WTC11 (cell line): ENCODE measurements around the gene GCDH. TPM values are rescaled to one million over a fixed set of nuclear protein-coding genes. Genes with fewer than 3 reads are reported as not detected.

Source experiments
- ARID4B ChIP-seq: sonication (generic); formaldehyde crosslinking; IDR thresholded peaks from 2 replicates; pipeline ENCODE4 v1.8.0; 2023; ENCODE audit warnings: missing genetic modification reagents, mild to moderate bottlenecking, borderline replicate concordance
- ATF3 ChIP-seq: sonication (generic); formaldehyde crosslinking; conservative IDR thresholded peaks from 2 replicates; pipeline ENCODE4 v1.8.1; 2022; ENCODE audit warnings: mild to moderate bottlenecking, missing genetic modification reagents
- E2F4 ChIP-seq: sonication (generic); formaldehyde crosslinking; IDR thresholded peaks from 2 replicates; pipeline ENCODE4 v1.8.1; 2022; ENCODE audit warnings: low read depth, mild to moderate bottlenecking, moderate library complexity, missing genetic modification reagents, borderline replicate concordance
- JUN ChIP-seq: sonication (generic); formaldehyde crosslinking; IDR thresholded peaks from 2 replicates; pipeline ENCODE4 v1.8.0; 2023; ENCODE audit warnings: mild to moderate bottlenecking, missing genetic modification reagents
- KAT7 ChIP-seq: sonication (generic); formaldehyde crosslinking; IDR thresholded peaks from 2 replicates; pipeline ENCODE4 v1.8.1; 2023; ENCODE audit warnings: missing genetic modification reagents, mild to moderate bottlenecking, borderline replicate concordance
- NFE2L1 ChIP-seq: sonication (generic); formaldehyde crosslinking; IDR thresholded peaks from 2 replicates; pipeline ENCODE4 v1.8.1; 2023; ENCODE audit warnings: missing genetic modification reagents
- PRRX2 ChIP-seq: fragments of 250-450 bp; sonication (Bioruptor Pico); IDR thresholded peaks from 2 replicates; pipeline ENCODE4 v1.8.0; 2021; ENCODE audit warnings: mild to moderate bottlenecking
- SMAD3 ChIP-seq: sonication (generic); formaldehyde crosslinking; IDR thresholded peaks from 2 replicates; pipeline ENCODE4 v1.8.0; 2022; ENCODE audit warnings: missing genetic modification reagents, mild to moderate bottlenecking, borderline replicate concordance
- TCF7 ChIP-seq: sonication (generic); formaldehyde crosslinking; IDR thresholded peaks from 2 replicates; pipeline ENCODE4 v1.8.0; 2022; ENCODE audit warnings: mild to moderate bottlenecking, low read depth, missing genetic modification reagents, moderate library complexity
- ZBTB21 ChIP-seq: sonication (generic); formaldehyde crosslinking; IDR thresholded peaks from 2 replicates; pipeline ENCODE4 v1.8.1; 2023; ENCODE audit warnings: mild to moderate bottlenecking, missing genetic modification reagents, borderline replicate concordance
- ZBTB43 ChIP-seq: sonication (generic); formaldehyde crosslinking; IDR thresholded peaks from 2 replicates; pipeline ENCODE4 v1.8.1; 2023; ENCODE audit warnings: mild to moderate bottlenecking, missing genetic modification reagents
- ZNF232 ChIP-seq: sonication (generic); formaldehyde crosslinking; IDR thresholded peaks from 2 replicates; pipeline ENCODE4 v1.8.0; 2022; ENCODE audit warnings: mild to moderate bottlenecking, missing genetic modification reagents
- ZNF281 ChIP-seq: sonication (generic); formaldehyde crosslinking; IDR thresholded peaks from 2 replicates; pipeline ENCODE4 v1.8.0; 2023; ENCODE audit warnings: mild to moderate bottlenecking, missing genetic modification reagents
- total RNA-seq: library from RNA; stranded (reverse); gene quantifications from 3 replicates; pipeline ENCODE4 v1.2.3, GENCODE V29; 2021
- TF ChIP-seq, protein P1 (sequence below): fragments of 250-450 bp; sonication (Bioruptor Pico); IDR thresholded peaks from 2 replicates; pipeline ENCODE4 v1.8.0; 2021; ENCODE audit warnings: mild to moderate bottlenecking
- TF ChIP-seq, protein P2 (sequence below): sonication (generic); formaldehyde crosslinking; IDR thresholded peaks from 2 replicates; pipeline ENCODE4 v1.8.0; 2022; ENCODE audit warnings: mild to moderate bottlenecking, missing genetic modification reagents
- TF ChIP-seq, protein P3 (sequence below): fragments of 250-450 bp; sonication (Bioruptor Pico); IDR thresholded peaks from 2 replicates; pipeline ENCODE4 v1.9.0; 2021; ENCODE audit warnings: mild to moderate bottlenecking
- TF ChIP-seq, protein P4 (sequence below): sonication (generic); formaldehyde crosslinking; IDR thresholded peaks from 2 replicates; pipeline ENCODE4 v1.8.1; 2023; ENCODE audit warnings: mild to moderate bottlenecking, missing genetic modification reagents, borderline replicate concordance

Gene GCDH
- total RNA-seq, 1 experiment from 2014 or later = 69.0 TPM

GRCh38 chr19:12884926-12885748, 5.8 kb upstream of the GCDH start (continued):
- TF ChIP-seq, protein P1, sequence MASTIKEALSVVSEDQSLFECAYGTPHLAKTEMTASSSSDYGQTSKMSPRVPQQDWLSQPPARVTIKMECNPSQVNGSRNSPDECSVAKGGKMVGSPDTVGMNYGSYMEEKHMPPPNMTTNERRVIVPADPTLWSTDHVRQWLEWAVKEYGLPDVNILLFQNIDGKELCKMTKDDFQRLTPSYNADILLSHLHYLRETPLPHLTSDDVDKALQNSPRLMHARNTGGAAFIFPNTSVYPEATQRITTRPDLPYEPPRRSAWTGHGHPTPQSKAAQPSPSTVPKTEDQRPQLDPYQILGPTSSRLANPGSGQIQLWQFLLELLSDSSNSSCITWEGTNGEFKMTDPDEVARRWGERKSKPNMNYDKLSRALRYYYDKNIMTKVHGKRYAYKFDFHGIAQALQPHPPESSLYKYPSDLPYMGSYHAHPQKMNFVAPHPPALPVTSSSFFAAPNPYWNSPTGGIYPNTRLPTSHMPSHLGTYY = 0 out of 2 replicates have a peak, but pooled peaks have one; percentile 61
- TF ChIP-seq KAT7 (CRISPR knock-in tag) (0 out of 2 replicates have a peak, but pooled peaks have one; percentile 82), TCF7 (CRISPR knock-in tag) (peak; percentile 72; the same call in 1 of the 2 replicates), ARID4B (peak; percentile 95; the same call in 1 of the 2 replicates), ATF3 (0 out of 2 replicates have a peak, but pooled peaks have one; percentile 47), ZBTB21 (CRISPR knock-in tag) (peak; percentile 83; the same call in 1 of the 2 replicates), SMAD3 (CRISPR knock-in tag) (peak; percentile 63; the same call in 1 of the 2 replicates), JUN (peak; percentile 81; the same call in 1 of the 2 replicates), ZNF232 (peak; percentile 96), PRRX2 (no peak), ZBTB43 (CRISPR knock-in tag) (0 out of 2 replicates have a peak, but pooled peaks have one; percentile 66), NFE2L1 (CRISPR knock-in tag) (peak; percentile 79; the same call in 1 of the 2 replicates), E2F4 (CRISPR knock-in tag) (peak; percentile 81), ZNF281 (CRISPR knock-in tag) (no peak)
- TF ChIP-seq, protein P2, sequence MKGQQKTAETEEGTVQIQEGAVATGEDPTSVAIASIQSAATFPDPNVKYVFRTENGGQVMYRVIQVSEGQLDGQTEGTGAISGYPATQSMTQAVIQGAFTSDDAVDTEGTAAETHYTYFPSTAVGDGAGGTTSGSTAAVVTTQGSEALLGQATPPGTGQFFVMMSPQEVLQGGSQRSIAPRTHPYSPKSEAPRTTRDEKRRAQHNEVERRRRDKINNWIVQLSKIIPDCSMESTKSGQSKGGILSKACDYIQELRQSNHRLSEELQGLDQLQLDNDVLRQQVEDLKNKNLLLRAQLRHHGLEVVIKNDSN (CRISPR knock-in tag) = peak; percentile 83
- TF ChIP-seq, protein P3, sequence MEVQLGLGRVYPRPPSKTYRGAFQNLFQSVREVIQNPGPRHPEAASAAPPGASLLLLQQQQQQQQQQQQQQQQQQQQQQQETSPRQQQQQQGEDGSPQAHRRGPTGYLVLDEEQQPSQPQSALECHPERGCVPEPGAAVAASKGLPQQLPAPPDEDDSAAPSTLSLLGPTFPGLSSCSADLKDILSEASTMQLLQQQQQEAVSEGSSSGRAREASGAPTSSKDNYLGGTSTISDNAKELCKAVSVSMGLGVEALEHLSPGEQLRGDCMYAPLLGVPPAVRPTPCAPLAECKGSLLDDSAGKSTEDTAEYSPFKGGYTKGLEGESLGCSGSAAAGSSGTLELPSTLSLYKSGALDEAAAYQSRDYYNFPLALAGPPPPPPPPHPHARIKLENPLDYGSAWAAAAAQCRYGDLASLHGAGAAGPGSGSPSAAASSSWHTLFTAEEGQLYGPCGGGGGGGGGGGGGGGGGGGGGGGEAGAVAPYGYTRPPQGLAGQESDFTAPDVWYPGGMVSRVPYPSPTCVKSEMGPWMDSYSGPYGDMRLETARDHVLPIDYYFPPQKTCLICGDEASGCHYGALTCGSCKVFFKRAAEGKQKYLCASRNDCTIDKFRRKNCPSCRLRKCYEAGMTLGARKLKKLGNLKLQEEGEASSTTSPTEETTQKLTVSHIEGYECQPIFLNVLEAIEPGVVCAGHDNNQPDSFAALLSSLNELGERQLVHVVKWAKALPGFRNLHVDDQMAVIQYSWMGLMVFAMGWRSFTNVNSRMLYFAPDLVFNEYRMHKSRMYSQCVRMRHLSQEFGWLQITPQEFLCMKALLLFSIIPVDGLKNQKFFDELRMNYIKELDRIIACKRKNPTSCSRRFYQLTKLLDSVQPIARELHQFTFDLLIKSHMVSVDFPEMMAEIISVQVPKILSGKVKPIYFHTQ (CRISPR knock-in tag) = no peak
- TF ChIP-seq, protein P4, sequence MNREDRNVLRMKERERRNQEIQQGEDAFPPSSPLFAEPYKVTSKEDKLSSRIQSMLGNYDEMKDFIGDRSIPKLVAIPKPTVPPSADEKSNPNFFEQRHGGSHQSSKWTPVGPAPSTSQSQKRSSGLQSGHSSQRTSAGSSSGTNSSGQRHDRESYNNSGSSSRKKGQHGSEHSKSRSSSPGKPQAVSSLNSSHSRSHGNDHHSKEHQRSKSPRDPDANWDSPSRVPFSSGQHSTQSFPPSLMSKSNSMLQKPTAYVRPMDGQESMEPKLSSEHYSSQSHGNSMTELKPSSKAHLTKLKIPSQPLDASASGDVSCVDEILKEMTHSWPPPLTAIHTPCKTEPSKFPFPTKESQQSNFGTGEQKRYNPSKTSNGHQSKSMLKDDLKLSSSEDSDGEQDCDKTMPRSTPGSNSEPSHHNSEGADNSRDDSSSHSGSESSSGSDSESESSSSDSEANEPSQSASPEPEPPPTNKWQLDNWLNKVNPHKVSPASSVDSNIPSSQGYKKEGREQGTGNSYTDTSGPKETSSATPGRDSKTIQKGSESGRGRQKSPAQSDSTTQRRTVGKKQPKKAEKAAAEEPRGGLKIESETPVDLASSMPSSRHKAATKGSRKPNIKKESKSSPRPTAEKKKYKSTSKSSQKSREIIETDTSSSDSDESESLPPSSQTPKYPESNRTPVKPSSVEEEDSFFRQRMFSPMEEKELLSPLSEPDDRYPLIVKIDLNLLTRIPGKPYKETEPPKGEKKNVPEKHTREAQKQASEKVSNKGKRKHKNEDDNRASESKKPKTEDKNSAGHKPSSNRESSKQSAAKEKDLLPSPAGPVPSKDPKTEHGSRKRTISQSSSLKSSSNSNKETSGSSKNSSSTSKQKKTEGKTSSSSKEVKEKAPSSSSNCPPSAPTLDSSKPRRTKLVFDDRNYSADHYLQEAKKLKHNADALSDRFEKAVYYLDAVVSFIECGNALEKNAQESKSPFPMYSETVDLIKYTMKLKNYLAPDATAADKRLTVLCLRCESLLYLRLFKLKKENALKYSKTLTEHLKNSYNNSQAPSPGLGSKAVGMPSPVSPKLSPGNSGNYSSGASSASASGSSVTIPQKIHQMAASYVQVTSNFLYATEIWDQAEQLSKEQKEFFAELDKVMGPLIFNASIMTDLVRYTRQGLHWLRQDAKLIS (CRISPR knock-in tag) = no peak
